Measurements from ENCODE around the gene OR5K1. TPM values are rescaled to one million over a fixed set of nuclear protein-coding genes. Genes with fewer than 3 reads are reported as not detected.

The OR5K1 gene
- total RNA-seq, 1 donor from 2014 or later: not detected

DNA sequence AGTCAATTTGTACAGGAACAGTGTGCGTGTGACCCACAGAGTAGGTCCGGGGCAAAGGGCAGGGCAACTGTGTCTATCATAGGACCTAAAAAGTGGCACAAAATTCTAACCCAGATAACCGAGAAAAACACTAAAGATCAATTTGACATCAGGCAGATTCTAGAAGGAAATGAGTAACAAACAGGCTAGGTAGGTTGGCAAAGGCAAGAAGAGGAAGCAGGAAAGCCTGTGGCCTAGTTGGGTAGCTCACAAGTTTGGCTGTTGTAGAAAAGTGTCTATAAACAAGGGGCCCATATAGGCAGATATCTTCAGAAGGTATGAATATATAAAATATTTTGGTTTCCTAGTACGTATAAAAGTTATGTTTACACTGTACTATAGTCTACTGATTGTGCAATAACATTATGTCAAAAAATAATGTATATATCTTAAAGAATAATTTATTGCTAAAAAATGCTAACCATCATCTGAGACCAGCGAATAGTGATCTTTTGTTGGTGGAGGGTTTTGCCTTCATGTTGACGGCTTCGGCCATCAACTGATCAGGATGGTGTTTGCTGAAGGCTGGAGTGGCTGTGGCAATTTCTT lies 13.3 kb upstream of the OR5K1 start:
- Histone ChIP-seq H3K4me3 (no peak overlapping the region), H3K36me3 (no peaks in the 10 kb centered on the region), H3K9me3 (no peaks in the 10 kb centered on the region), H3K27me3 (no peaks in the 10 kb centered on the region), H3K27ac (no peak overlapping the region), H3K4me1 (no peaks in the 10 kb centered on the region)
- TF ChIP-seq, protein P1, sequence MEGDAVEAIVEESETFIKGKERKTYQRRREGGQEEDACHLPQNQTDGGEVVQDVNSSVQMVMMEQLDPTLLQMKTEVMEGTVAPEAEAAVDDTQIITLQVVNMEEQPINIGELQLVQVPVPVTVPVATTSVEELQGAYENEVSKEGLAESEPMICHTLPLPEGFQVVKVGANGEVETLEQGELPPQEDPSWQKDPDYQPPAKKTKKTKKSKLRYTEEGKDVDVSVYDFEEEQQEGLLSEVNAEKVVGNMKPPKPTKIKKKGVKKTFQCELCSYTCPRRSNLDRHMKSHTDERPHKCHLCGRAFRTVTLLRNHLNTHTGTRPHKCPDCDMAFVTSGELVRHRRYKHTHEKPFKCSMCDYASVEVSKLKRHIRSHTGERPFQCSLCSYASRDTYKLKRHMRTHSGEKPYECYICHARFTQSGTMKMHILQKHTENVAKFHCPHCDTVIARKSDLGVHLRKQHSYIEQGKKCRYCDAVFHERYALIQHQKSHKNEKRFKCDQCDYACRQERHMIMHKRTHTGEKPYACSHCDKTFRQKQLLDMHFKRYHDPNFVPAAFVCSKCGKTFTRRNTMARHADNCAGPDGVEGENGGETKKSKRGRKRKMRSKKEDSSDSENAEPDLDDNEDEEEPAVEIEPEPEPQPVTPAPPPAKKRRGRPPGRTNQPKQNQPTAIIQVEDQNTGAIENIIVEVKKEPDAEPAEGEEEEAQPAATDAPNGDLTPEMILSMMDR (IDR thresholded peaks at IDR 0.05): no peak
- ATAC-seq (no peak), DNase-seq (no peak)
- intact Hi-C loops (cut with DNase I): no loop called here

GRCh38 chr3:98450372-98450771 lies 12.6 kb upstream of the OR5K1 start:
- TF ChIP-seq, protein P1 (IDR thresholded peaks at IDR 0.05): no peak
- H3K4me3 ChIP-seq: no peak overlapping the region
- no peaks in the 10 kb centered on the region for H3K4me1 ChIP-seq
- no peak for DNase-seq
- no peaks in the 10 kb centered on the region for H3K9me3 ChIP-seq
- H3K36me3 ChIP-seq: no peaks in the 10 kb centered on the region
- intact Hi-C loops (cut with DNase I): no loop called here
- no peaks in the 10 kb centered on the region for H3K27me3 ChIP-seq
- H3K27ac ChIP-seq: no peak overlapping the region
- ATAC-seq: no peak

DNA sequence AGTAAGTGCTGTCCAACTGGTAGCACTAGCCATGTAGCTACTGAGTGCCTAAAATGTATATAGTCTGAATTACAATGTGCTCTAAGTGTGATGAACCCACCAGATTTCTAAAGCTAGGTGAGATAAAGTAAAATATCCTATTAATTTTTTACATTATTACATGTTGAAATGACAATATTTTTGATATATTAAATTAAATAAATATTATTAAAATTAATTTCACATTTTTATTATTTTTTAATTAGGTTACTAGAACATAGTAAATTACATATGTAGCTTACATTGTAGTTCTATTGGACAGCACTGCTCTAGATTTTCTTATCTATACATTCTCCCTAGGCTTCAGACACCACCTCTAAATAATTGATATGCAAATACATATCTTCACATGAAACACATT lies 9.2 kb upstream of the OR5K1 start:
- H3K36me3 ChIP-seq: no peaks in the 10 kb centered on the region
- intact Hi-C loops (cut with DNase I): no loop called here
- no peaks in the 10 kb centered on the region for H3K9me3 ChIP-seq
- no peak overlapping the region for H3K4me3 ChIP-seq
- no peak overlapping the region for H3K27ac ChIP-seq
- DNase-seq: no peak
- TF ChIP-seq, protein P1 (IDR thresholded peaks at IDR 0.05): no peak
- H3K27me3 ChIP-seq: no peaks in the 10 kb centered on the region
- no peak for ATAC-seq
- H3K4me1 ChIP-seq: no peaks in the 10 kb centered on the region

DNA sequence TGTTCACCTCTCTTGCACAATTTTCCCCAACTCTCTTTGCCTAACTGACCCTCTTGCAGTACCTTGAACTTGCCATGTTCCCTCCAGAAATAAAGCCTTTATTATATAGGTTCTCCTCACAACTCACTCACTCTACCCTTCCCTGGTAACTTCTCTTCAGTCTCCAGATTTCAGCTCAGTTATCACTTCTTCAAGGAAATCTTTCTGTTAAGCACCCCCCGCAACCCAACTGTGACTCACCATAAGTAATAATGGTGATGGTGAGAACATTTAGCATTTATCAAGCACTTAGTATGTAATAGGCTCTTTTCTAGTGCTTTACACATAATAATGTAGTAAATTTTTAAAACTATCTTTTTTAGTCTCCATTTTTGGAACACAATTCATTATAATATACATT lies 8.1 kb upstream of the OR5K1 start:
- H3K36me3 ChIP-seq: no peaks in the 10 kb centered on the region
- ATAC-seq (no peak), DNase-seq (no peak)
- intact Hi-C loops (cut with DNase I): no loop called here
- no peaks in the 10 kb centered on the region for H3K4me1 ChIP-seq
- H3K9me3 ChIP-seq: no peaks in the 10 kb centered on the region
- H3K27ac ChIP-seq: no peak overlapping the region
- no peaks in the 10 kb centered on the region for H3K27me3 ChIP-seq
- TF ChIP-seq, protein P1 (IDR thresholded peaks at IDR 0.05): no peak
- no peak overlapping the region for H3K4me3 ChIP-seq

GRCh38 chr3:98457543-98457942 lies 5.5 kb upstream of the OR5K1 start:
- no peak for ATAC-seq
- TF ChIP-seq, protein P1 (IDR thresholded peaks at IDR 0.05): no peak
- DNase-seq: no peak
- no peaks in the 10 kb centered on the region for H3K4me1 ChIP-seq
- no peaks in the 10 kb centered on the region for H3K9me3 ChIP-seq
- H3K4me3 ChIP-seq: no peak overlapping the region
- no peaks in the 10 kb centered on the region for H3K36me3 ChIP-seq
- no peak overlapping the region for H3K27ac ChIP-seq
- no peaks in the 10 kb centered on the region for H3K27me3 ChIP-seq
- intact Hi-C loops (cut with DNase I): no loop called here

DNA sequence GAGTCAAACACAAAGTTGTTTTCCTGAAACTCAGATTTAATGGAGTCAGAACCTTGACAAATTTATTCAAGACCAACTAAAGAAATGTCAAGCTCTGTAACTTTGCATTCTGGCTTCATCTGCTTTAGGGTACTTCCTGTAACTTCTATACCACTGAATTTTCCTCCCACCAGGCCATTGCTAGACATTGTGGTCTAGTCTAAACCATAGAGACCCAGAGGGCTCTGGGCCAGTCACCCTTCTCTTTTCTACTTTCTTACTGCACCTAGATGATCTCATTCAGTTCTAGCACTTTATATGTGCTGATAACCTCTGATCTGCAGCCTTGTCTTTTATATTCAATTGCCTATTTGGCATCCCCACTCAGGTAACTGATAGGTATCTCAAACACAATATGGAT lies 2.8 kb upstream of the OR5K1 start:
- Histone ChIP-seq H3K9me3 (no peaks in the 10 kb centered on the region), H3K4me1 (no peaks in the 10 kb centered on the region), H3K27me3 (no peaks in the 10 kb centered on the region), H3K4me3 (no peak overlapping the region), H3K27ac (no peak overlapping the region), H3K36me3 (no peaks in the 10 kb centered on the region)
- intact Hi-C loops (cut with DNase I): no loop called here
- TF ChIP-seq, protein P1 (IDR thresholded peaks at IDR 0.05): no peak
- no peak for ATAC-seq
- DNase-seq: no peak
